NCI-H128 (cell line): ENCODE results near the gene OVAAL.

Experiments
- DNase-seq: peaks from one replicate; lab custom pipeline; 2025; ENCODE audit not compliant: unreplicated experiment; lab: John Stamatoyannopoulos, UW

OVAAL gene

GRCh38 chr1:180603850-180604226, 45.1 kb downstream of the OVAAL start:
- no peak for DNase-seq

GRCh38 chr1:180606155-180606554, 47.4 kb downstream of the OVAAL start:
- DNase-seq: no peak

GRCh38 chr1:180609643-180610555, 51.1 kb downstream of the OVAAL start:
- no peak for DNase-seq

- no peak for DNase-seq
Measured at GRCh38 chr1:180610556-180611015, 51.8 kb downstream of the OVAAL start.

GRCh38 chr1:180611016-180611930, 52.5 kb downstream of the OVAAL start:
- no peak for DNase-seq

GRCh38 chr1:180612632-180613031, 53.9 kb downstream of the OVAAL start:
- no peak for DNase-seq

- no peak for DNase-seq
Measured at GRCh38 chr1:180614730-180615129, 56.0 kb downstream of the OVAAL start.

- DNase-seq: no peak
Measured at GRCh38 chr1:180615493-180616290, 56.9 kb downstream of the OVAAL start.
